Forelimb muscle (tissue), 1 donor: ENCODE measurements around the gene TPRN. TPM values are rescaled to one million over a fixed set of nuclear protein-coding genes. Genes with fewer than 3 reads are reported as not detected.
"Not testable (repeated sequence)": the region's sequence is repeated elsewhere in the genome, so short reads cannot be mapped to it uniquely, and the experiment has no call there.

Experiments used
- DNase-seq: peaks from one replicate; pipeline ENCODE4 v3.0.0-alpha.2; 2013; ENCODE audit warnings: low read depth
- polyA plus RNA-seq: library from polyadenylated mRNA; unstranded; fragments of 120-200 nt; gene quantifications from one replicate; pipeline ENCODE4 v1.2.1, GENCODE V29; 2013; ENCODE audit not compliant: insufficient read length

TPRN gene
- 10.9 TPM for polyA plus RNA-seq

GRCh38 chr9:137200311-137201204, at the start of gene TPRN:
Gene TPRN (minus strand): TSS chr9:137200741. CDS start chr9:137200711, 30 bp downstream.
- peak; percentile 89 for DNase-seq

GRCh38 chr9:137247916-137248175, 47.3 kb upstream of the TPRN start:
- DNase-seq, result no peak

- no peak for DNase-seq
These were observed 46.8 kb upstream of the TPRN start for GRCh38 chr9:137247135-137247915.

- no peak for DNase-seq
These were observed 45.2 kb upstream of the TPRN start for GRCh38 chr9:137245450-137246421.

GRCh38 chr9:137244486-137245449, 44.2 kb upstream of the TPRN start:
- no peak for DNase-seq

- DNase-seq, result no peak
These were observed 43.3 kb upstream of the TPRN start for GRCh38 chr9:137243626-137244485.

GRCh38 chr9:137243266-137243625, 42.7 kb upstream of the TPRN start:
- not testable (repeated sequence) for DNase-seq

- no peak for DNase-seq
These were observed 42.0 kb upstream of the TPRN start for GRCh38 chr9:137242269-137243203.

GRCh38 chr9:137241490-137242268, 41.1 kb upstream of the TPRN start:
- DNase-seq, result no peak

- peak; percentile 99 for DNase-seq
These were observed 40.4 kb upstream of the TPRN start, which contains the start of gene TUBB4B for GRCh38 chr9:137240841-137241489. Gene TUBB4B (plus strand): TSS chr9:137241287. CDS start chr9:137241361, 74 bp downstream.

GRCh38 chr9:137240318-137240840, 39.8 kb upstream of the TPRN start:
- no peak for DNase-seq

- not testable (repeated sequence) for DNase-seq
These were observed 39.1 kb upstream of the TPRN start for GRCh38 chr9:137239541-137240200.

- DNase-seq, result no peak
These were observed 37.5 kb upstream of the TPRN start for GRCh38 chr9:137237759-137238726.

GRCh38 chr9:137236936-137237421, 36.4 kb upstream of the TPRN start:
- DNase-seq, result no peak
